ACHN (cell line): ENCODE measurements around the gene PHLDB2.

Experiments
- DNase-seq: peaks from one replicate; pipeline ENCODE4 v3.0.0-alpha.2; 2015
- in situ Hi-C: cut with HindIII; loops from 2 replicates; pipeline ENCODE4 v1.10.0; 2017; ENCODE audit warnings: low sequenced_read_pairs, low pct_ligation_motif_present, low pct_unique_long_range_greater_than_20kb

Gene PHLDB2

GRCh38 chr3:111975131-111975530 is 116.1 kb downstream of the PHLDB2 start:
- in situ Hi-C loops = no loop called here
- DNase-seq = no peak

- in situ Hi-C loops = no loop called here
- no peak for DNase-seq
These were observed 117.2 kb downstream of the PHLDB2 start for GRCh38 chr3:111976254-111976653.

GRCh38 chr3:111978583-111979433 is 119.7 kb downstream of the PHLDB2 start, which contains the start of gene ABHD10:
ABHD10 (plus strand) TSS chr3:111979026; CDS start chr3:111979062, 36 bp downstream.
- peak; percentile 97 for DNase-seq
- in situ Hi-C loops = no loop called here

GRCh38 chr3:111979434-111980038 is 120.5 kb downstream of the PHLDB2 start:
- in situ Hi-C loops = no loop called here
- DNase-seq = peak; percentile 5

- in situ Hi-C loops = no loop called here
- DNase-seq = no peak
These were observed 121.8 kb downstream of the PHLDB2 start for GRCh38 chr3:111980716-111981456.

GRCh38 chr3:111981457-111981763 is 122.3 kb downstream of the PHLDB2 start:
- no peak for DNase-seq
- in situ Hi-C loops = no loop called here

GRCh38 chr3:111984636-111985298 is 125.7 kb downstream of the PHLDB2 start:
- no peak for DNase-seq
- in situ Hi-C loops = no loop called here

- no peak for DNase-seq
- in situ Hi-C loops = no loop called here
These were observed 127.7 kb downstream of the PHLDB2 start for GRCh38 chr3:111986800-111987199.

- peak; percentile 74 for DNase-seq
- in situ Hi-C loops = no loop called here
These were observed 130.1 kb downstream of the PHLDB2 start for GRCh38 chr3:111989061-111989678.

GRCh38 chr3:111993038-111993437 is 134.0 kb downstream of the PHLDB2 start:
- in situ Hi-C loops = no loop called here
- no peak for DNase-seq

- in situ Hi-C loops = no loop called here
- DNase-seq = peak; percentile 68
These were observed 139.8 kb downstream of the PHLDB2 start, which contains the start of gene TAGLN3 for GRCh38 chr3:111998636-111999483. TAGLN3 (plus strand) TSS chr3:111998922; CDS start chr3:111999423, 501 bp downstream.

- DNase-seq = no peak
- in situ Hi-C loops = no loop called here
These were observed 140.6 kb downstream of the PHLDB2 start for GRCh38 chr3:111999484-112000324.

- no peak for DNase-seq
- in situ Hi-C loops = no loop called here
These were observed 141.3 kb downstream of the PHLDB2 start for GRCh38 chr3:112000367-112000771.

- DNase-seq = no peak
- in situ Hi-C loops = no loop called here
These were observed 141.9 kb downstream of the PHLDB2 start for GRCh38 chr3:112000966-112001365.

- in situ Hi-C loops = no loop called here
- DNase-seq = no peak
These were observed 142.5 kb downstream of the PHLDB2 start for GRCh38 chr3:112001526-112001925.

GRCh38 chr3:112002096-112002971 is 143.3 kb downstream of the PHLDB2 start:
- DNase-seq = no peak
- in situ Hi-C loops = no loop called here
